ENCODE data around the gene GPATCH3. TPM values are rescaled to one million over a fixed set of nuclear protein-coding genes. Genes with fewer than 3 reads are reported as not detected.

GPATCH3 gene
- total RNA-seq, 1 experiment from 2014 or later, result 7.7 TPM

DNA sequence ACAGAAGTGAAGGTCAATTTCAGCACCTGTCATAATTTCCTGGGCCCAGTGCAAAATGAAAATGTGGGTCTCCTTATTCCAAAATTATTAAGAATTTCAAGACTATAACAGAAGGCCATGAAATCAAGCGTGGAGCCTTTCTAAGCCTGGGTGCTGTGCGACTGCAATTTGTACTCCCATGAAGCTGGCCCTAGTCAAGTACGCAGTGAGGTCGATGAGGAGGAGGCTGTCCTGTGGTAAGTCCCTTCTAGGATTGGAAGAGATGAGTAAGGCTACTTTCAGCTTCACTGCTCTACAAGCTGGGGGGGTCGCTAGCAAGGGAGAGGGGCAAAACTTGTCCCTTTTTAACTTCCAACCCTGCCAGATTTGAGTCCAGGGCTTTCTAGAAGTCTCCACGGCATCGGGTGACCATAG is 20.9 kb upstream of the GPATCH3 start:
- no peak for DNase-seq (ENCODE audit: low read depth, low spot score)
- in situ Hi-C loops (cut with HindIII; ENCODE audit: low pct_unique_long_range_greater_than_20kb, low sequenced_read_pairs), result no loop called here

DNA sequence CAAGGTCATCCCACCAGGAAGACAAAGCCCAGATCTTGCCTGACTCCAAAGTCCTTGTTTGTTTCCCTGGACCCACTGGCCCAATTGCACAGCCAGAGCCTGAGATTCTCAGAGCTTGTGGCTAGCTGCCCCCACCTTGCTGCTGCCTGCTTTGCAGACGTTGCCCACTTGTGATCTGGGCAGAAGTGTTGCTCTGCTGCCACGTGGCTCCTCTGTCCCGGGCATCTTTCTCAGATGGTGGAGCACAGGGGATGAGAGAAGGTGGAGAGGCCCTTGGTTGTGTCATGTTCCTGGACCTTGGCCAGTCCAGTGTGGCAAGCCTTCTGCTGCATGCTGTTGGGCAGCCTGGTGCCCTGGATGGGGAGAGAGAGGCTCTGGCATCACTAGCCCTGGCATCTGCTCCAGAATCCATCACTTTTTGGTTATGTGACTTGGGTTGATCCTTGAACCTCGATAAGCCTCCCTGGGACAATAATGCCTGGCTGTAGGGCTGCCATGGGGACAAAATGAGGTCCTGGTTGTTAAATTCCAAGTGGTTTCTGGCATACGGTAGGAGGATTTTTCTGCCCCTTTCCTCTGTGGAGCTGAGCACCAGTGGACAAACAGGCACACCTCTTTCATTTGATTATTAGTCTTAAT is 15.1 kb upstream of the GPATCH3 start:
- in situ Hi-C loops (cut with HindIII; ENCODE audit: low pct_unique_long_range_greater_than_20kb, low sequenced_read_pairs), result no loop called here
- DNase-seq (ENCODE audit: low read depth, low spot score), result no peak

DNA sequence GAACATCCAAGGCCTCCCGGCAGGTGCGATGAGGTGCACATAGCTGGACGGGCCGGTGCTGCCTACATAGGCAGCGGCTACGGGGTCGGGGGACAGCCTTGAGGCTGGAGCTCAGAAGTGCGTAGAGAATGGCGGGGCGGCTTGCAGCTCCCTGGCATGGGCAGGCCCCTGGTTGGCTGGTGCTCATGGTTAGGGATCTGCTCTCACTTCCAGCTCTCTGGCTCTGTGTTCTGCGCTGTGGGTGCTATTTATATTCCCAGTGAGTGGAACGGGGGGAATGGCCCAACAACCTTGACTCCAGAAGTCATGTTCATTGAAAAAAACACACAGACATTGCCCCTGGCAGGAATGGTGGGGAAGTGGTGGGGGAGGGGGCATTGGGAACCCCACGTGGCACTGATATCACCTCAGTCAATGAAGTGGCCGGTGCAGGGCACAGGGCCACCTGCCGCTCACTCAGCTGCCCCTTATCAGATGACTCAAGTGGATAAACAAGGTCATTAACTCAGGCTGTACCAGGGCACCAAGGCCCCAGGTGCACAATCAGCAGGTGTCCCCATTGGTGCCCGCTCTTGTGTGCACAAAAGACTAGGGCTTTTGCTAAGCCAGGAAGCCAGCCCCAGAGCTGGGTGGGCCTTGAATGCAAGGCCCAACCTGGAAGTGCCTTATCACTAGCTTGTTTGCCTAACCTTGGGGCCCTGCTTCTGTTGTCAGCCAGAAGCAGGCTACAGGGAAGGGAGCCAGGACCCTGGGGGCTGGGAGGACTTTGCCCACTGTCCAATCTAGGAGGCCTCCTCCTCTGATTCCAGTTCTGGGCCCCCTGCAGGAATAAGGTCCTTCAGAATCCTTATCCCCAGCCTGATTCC is 13.7 kb upstream of the GPATCH3 start, which contains the start of gene NR0B2:
TSS of gene NR0B2 (minus strand) at position 222 of the 866 bp plus-strand sequence. CDS start at position 187, 35 bp downstream.
- DNase-seq (ENCODE audit: low read depth, low spot score), result no peak
- in situ Hi-C loops (cut with HindIII; ENCODE audit: low pct_unique_long_range_greater_than_20kb, low sequenced_read_pairs), result no loop called here

DNA sequence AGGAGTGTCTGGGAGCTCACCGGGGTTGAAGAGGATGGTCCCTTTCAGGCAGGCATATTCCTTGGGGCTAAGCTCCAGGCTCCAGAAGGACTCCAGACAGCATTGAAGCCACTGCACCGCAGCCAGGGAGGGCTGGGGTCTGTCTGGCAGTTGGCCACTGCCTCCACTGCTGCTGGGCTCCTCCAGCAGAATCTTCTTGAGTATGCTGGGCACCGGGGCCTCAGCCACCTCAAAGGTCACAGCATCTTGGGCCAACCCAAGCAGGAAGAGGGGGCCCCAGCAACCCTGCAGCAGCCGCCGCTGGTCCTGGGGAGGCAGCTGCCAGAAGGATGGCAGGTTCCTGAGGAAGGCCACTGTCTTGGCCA is 13.1 kb upstream of the GPATCH3 start:
- no peak for DNase-seq (ENCODE audit: low read depth, low spot score)
- in situ Hi-C loops (cut with HindIII; ENCODE audit: low pct_unique_long_range_greater_than_20kb, low sequenced_read_pairs), result no loop called here

DNA sequence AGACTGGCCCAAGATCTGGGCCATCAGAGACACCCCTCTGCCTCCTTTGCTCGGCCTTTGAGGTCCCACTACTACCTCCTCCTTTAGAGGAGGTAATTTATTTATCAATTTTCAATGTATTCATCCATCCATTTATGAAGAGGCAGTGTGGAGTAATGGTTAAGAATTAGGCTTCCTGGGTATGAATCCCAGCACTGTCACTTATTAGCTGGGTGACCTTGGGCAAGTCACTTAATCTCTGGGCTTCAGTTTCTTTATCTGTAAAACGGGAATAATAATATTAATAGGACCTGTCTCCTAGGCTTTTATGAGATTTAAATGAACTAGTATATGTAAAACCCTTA is 11.9 kb upstream of the GPATCH3 start:
- no peak for DNase-seq (ENCODE audit: low read depth, low spot score)
- in situ Hi-C loops (cut with HindIII; ENCODE audit: low pct_unique_long_range_greater_than_20kb, low sequenced_read_pairs), result no loop called here

DNA sequence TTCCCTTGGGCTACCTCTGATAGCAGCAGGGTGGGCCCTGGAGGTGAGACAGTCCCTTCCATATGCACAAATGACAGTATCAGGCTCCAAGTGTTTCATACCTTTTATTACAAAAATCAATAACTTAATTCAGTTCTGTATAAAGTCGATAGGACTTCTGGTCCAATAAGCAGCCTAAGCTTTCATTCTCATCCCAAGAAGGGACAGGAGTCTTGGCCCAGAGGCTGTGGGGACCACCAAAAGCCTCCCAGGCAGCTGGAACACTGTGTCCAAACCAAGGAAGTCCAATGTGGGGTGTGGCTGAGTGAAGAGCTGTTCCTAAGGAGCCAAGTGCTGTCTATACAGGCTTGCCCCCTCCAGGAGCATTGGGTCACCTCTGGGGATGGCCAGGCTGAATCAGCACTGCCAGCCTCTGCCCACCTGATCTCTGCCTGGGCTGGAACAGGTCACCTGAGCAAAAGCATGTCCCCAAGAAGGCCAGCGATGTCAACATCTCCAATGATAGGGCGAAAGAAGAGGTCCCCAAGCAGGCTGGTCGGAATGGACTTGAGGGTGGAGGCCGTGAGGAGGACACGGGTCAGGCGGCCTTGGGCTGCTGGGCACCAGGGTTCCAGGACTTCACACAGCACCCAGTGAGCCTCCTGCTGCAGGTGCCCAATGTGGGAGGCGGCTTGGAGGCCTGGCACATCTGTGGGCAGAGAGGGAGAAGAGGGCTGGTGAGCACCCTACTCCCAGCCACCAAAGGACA is 11.3 kb upstream of the GPATCH3 start:
- no peak for DNase-seq (ENCODE audit: low read depth, low spot score)
- in situ Hi-C loops (cut with HindIII; ENCODE audit: low pct_unique_long_range_greater_than_20kb, low sequenced_read_pairs), result no loop called here

DNA sequence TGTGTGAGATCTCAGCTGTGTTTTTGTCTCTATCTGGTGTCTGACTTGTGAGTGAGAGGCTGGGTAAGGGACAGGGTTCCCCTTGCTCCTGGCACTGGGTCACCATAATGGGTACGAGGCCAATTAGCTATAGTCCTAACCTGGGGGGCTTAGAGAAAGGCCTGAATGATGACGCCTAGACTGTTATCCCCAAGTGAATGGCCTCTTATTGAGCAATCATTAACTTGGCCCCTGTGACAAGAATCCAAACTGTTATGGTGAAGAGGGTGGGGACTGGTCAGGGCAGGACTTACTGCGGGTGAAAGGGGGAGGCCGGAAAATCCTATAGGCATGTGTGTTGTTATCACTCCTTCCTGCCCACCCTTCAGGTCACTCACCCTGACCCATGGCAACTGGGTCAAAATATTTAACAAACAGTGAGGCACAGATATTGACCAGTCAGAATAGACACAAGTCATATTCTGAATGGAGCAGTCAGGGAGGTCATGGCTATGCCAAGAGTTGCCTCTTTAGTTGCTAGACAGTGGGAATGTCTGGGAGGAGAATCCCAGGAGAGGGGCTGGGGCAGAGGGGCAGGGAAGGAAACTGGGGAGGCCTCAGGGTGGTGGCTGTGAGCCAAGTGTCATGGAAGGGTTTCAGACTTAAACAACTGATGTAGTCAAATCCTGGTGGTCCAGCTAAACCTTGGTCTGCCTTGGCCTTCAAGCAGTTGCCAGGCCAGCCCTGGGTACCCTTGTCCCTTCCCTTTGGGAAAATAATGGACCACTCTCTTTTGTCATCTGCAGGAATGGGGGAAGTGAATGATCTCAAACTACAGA is 10.3 kb upstream of the GPATCH3 start:
- in situ Hi-C loops (cut with HindIII; ENCODE audit: low pct_unique_long_range_greater_than_20kb, low sequenced_read_pairs), result no loop called here
- DNase-seq (ENCODE audit: low read depth, low spot score), result no peak

DNA sequence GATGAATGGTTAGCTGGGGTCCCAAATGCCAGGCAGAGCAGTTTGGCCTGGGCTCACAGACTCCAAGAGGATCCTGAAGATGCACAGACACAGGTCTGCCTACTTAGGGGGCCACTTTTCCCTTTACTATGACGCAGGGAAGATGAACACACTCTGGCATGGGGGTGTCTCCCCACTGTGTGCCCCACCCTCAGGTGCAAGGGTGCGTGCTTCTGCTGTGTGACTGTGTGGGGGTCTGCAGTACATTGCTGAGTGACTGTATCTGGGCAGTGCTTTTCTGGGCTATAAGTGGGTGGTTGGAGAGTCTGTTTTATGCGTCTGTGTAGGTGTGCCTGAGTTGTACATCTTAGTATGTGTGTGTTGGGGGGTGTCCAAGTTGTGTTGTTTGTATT is 9.7 kb upstream of the GPATCH3 start:
- DNase-seq (ENCODE audit: low read depth, low spot score), result no peak
- in situ Hi-C loops (cut with HindIII; ENCODE audit: low pct_unique_long_range_greater_than_20kb, low sequenced_read_pairs), result no loop called here

DNA sequence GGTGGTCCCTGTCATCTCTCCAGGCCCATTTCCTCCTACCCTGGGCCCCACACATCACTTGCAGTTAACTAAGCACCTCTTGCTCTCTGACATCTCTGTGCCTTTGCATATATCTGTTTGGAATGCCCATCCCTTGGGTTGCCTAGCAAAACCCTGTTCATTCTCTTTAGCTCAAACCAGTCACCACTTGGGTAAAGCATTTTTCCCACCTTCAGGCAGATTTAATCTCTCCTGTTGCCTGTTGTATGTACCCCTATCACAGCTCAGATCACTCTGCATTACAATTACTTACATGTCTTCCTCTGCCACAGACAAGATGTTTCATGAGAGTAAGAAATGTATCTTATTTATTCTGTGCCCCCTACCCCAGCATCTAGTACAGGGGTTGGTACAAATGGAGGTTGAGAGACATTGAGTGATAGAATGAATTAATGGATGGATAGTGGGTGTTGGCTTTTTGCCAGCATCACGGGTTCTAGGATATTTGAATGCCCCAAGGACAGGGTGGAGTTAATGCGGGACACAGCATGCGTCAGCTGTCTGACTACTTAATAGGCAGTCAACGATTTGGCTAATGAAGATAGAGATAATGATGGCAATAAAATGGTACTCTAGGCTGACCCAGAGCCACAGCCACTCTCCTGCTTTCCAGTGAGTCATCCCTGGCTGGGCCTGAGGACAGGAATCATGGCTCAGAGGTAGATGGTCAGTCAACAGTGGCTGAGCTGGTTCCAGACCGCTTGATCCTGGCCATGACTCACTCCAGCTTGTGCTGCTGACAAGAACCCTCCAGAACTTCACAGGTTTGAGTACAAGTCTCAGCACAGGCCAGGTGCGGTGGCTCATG is 7.0 kb upstream of the GPATCH3 start:
- DNase-seq (ENCODE audit: low read depth, low spot score), result no peak
- in situ Hi-C loops (cut with HindIII; ENCODE audit: low pct_unique_long_range_greater_than_20kb, low sequenced_read_pairs), result no loop called here

DNA sequence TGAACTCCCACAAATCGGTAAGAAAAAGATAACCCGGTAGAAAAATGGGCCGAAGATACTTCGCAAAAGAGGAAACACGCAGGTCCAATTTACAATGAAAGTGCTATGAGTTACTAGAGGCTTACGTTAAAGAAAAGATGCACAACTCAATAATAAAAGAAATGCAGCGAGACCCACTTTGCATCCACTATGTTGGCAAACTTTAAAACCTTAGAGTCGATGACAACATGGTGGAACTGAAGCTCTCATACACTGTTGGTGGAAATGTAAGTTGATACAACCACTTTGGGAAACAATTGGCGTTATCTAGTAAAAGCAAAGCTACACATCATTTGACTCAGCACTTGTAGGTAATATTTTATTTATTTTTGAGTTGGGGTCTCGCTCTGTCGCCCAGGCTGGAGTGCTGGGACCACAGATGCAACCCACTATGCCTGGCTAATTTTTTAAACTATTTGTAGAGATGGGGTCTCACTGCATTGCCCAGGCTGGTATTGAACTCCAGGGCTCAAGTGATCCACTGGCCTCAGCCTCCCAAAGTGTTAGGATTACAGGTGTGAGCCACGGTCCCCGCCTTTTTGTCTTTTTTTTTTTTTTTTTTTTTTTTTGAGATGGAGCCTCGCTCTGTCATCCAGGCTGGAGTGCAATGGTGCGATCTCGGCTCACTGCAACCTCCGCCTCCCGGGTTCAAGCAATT is 696 bp upstream of the GPATCH3 start:
- in situ Hi-C loops (cut with HindIII; ENCODE audit: low pct_unique_long_range_greater_than_20kb, low sequenced_read_pairs), result no loop called here
- DNase-seq (ENCODE audit: low read depth, low spot score), result no peak

DNA sequence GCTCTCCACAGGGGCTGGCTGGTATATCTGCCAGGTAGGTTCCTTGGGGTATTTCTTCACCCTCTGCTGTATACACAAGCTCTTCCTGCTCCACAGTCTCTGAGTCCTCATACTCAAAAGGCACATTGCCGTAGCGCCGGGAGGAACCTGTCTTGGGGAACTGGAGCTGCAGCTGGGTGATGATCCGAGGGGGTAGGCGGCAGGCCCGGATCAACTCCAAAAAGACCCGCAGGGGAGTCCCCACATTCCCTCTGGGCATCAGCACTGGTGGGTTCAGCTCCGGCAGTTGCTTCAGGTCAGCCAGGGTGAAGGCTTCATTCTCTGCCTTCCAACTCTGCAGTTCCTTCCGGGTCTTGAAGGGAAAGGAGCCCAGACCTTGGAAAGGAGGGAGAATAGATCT is 2.9 kb downstream of the GPATCH3 start:
- in situ Hi-C loops (cut with HindIII; ENCODE audit: low pct_unique_long_range_greater_than_20kb, low sequenced_read_pairs), result no loop called here
- DNase-seq (ENCODE audit: low read depth, low spot score), result no peak

DNA sequence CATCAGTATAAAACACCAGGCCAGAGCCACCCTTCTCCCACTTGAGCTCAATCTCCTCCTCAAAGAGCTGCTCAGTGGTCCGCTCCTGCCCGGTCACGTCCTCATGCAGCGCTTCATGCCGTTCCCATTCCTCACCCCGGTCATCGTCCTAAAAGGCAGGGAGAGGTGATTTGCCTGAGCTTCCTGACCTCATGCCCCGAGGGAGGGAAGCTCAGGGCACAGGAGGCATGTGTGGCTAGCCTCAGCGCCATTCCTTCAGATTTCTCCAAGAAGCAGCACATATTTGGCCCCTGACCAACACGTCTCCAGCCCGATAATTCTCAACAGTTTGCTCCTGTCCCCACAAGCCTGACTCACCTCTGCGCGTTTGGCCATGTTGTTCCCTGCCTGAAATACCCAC is 6.0 kb downstream of the GPATCH3 start:
- DNase-seq (ENCODE audit: low read depth, low spot score), result no peak
- in situ Hi-C loops (cut with HindIII; ENCODE audit: low pct_unique_long_range_greater_than_20kb, low sequenced_read_pairs), result no loop called here

DNA sequence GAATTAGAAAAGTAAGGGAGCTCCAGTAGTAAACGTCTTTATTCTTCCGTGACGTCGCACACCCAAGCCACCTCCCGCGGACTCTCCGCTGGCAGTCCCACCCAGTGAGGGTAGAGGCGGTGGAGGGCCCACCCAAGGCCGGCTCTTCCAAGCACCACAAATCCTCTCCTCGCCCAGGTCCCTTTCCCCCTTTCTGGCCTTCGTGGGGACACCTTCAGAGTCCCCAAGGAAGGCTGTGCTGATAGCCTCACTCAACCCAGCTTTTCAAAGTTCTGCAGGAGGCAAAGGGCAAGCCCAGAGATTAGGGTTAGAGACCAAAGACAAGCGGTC is 9.8 kb downstream of the GPATCH3 start:
- in situ Hi-C loops (cut with HindIII; ENCODE audit: low pct_unique_long_range_greater_than_20kb, low sequenced_read_pairs), result no loop called here

DNA sequence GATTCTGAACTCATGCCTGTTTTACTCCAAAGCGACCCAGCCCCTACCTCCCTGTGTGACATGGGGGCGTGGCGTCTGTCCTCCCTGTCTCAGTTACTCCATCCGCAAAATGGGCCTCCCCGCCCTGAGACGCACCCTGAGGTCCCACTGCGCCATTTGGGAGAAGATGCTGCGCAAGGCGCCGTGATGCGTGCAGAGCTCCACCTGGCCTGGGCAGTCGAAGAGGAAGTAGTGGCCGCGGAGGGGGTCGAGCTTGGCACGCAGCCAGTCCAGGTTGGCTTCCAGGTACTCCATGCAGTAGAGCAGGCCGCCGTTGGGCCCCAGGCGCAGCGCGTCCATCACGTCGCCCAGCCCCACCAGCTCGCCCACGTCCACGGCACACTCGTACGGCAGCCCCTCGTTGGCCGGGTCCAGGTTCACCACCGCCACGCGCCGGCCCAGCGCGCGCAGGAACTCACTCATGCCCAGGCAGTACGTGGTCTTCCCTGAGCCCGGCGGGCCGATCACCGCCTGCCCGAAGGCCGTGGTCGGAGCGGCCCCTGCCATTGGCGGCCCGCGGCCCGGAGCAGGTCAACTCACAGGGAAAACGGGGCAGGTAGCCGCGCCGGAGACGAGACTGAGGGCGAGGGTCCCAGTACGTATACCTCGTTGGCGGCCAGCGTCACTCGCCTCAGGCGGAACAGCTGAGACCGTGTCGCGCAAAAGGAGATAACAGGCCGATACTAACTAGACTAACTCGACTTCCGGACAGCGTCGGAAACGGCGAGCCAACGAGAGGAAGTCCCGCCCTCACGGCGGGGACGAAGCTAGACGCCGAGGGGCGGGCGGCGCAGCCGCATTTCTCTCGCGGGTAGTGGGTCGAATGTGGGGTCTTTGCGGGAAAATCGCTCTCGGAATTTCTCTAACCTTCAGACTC is 10.5 kb downstream of the GPATCH3 start, which contains the start of gene GPN2:
TSS of gene GPN2 (minus strand) at position 733 of the 916 bp plus-strand sequence. CDS start at position 546, 187 bp downstream.
- in situ Hi-C loops (cut with HindIII; ENCODE audit: low pct_unique_long_range_greater_than_20kb, low sequenced_read_pairs), result no loop called here

More for the DNA sequence above, 9.8 kb downstream of the GPATCH3 start:
- no peak for DNase-seq (ENCODE audit: low read depth, low spot score)

DNA sequence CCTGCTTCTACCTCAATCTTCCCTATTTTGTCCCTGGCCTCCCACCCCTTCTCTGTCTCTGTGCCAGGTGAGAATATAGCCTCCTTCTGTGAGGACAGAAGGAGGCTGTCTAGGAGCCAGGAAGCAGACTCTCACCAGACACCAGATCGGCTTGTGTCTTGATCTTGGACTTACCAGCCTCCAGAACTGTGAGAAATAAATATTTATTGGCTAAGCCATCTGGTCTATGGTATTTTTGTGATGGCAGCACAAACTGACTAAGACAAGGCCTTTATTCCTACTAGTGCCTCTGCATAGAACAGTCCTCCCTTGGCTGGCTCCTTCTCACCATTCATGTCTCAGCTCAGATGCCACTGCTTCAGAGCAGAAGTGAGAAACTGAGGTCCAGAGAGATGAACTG is 12.0 kb downstream of the GPATCH3 start:
- no peak for DNase-seq (ENCODE audit: low read depth, low spot score)
- in situ Hi-C loops (cut with HindIII; ENCODE audit: low pct_unique_long_range_greater_than_20kb, low sequenced_read_pairs), result no loop called here

More for the DNA sequence above, 10.5 kb downstream of the GPATCH3 start, which contains the start of gene GPN2:
- peak; percentile 74 for DNase-seq (ENCODE audit: low read depth, low spot score)

All from SK-MEL-5 (cell line).